Measurements from ENCODE around the gene MLYCD.

The MLYCD gene

DNA sequence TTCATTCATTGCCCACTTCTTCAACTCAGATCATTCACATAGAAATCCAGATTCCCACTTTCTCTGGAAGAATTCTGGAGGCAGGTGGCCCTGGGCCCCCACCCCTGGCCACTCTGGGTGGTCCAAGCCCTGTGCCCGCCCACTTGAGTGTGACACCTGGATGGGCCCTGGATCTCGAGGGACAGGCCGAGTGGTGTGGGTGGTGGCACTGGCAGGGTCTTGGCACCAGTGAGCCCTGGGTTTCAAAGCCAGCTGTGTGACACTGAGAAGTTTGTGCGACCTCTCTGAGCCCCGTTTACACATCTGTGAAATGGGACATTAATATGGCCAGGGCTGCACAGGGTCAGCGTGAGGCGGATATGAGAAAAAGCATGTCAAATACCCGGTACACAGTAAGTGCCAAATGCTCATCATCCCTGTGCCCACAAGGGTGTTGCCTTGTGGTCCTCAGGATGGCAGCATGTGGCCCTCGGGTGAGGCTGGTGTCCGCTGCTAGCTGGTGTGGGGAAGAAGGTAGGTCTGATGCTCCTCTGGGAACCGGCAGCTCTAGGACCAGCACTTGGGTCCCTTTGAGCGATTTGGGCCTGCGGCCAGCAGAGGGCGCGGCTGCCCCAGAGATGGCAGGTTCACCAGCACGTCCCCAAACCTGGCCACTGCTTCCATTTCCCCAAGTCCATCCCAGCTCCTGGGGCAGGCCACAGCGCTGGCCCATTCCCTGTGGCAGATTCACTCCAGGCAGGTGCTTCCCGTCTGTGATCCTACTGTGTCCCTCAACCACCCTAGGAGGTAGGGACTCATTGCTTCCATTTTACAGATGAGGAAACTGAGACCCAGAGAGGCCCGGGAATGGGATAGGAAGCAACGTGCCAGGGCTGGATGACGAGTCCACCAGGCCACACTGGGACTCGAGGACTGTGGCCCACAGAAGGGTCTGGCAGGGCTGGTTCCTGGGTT lies 57.7 kb downstream of the MLYCD start:
- TF ChIP-seq, protein P1, sequence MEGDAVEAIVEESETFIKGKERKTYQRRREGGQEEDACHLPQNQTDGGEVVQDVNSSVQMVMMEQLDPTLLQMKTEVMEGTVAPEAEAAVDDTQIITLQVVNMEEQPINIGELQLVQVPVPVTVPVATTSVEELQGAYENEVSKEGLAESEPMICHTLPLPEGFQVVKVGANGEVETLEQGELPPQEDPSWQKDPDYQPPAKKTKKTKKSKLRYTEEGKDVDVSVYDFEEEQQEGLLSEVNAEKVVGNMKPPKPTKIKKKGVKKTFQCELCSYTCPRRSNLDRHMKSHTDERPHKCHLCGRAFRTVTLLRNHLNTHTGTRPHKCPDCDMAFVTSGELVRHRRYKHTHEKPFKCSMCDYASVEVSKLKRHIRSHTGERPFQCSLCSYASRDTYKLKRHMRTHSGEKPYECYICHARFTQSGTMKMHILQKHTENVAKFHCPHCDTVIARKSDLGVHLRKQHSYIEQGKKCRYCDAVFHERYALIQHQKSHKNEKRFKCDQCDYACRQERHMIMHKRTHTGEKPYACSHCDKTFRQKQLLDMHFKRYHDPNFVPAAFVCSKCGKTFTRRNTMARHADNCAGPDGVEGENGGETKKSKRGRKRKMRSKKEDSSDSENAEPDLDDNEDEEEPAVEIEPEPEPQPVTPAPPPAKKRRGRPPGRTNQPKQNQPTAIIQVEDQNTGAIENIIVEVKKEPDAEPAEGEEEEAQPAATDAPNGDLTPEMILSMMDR (IDR thresholded peaks at IDR 0.05; ENCODE audit: insufficient read depth, low read depth, low read length, missing control alignments) = peak; percentile 97
- peak; percentile 84 for DNase-seq (ENCODE audit: low read depth)
- no peak overlapping the region for H3K4me3 ChIP-seq (ENCODE audit: low read depth, low read length)

DNA sequence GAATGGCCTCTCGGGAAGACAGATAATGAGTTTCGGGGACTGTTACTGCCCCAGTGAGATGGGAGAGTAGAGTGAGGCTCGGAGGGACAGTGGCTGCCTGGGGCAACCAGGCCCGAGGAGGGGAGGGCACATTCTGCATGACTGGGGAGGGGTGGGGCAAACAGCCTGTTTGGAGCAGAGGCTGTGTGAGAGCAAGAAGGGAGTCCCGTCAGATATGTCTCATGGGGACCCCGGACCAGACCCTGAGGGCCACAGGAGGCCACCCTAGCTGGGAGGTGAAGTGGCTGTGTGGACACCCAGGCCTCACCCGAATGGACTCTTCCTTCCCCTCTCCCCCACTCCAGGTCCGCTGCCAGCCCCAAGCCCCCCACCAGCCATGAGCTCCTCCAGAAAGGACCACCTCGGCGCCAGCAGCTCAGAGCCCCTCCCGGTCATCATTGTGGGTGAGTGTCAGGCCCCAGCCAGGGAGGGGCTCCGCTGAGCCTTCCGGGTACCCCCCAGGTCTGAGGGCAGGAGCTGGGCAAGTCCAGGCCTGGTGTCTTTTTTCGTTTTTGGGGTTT lies 58.5 kb downstream of the MLYCD start:
- TF ChIP-seq, protein P1 (IDR thresholded peaks at IDR 0.05; ENCODE audit: insufficient read depth, low read depth, low read length, missing control alignments) = no peak
- DNase-seq (ENCODE audit: low read depth) = no peak
- no peak overlapping the region for H3K4me3 ChIP-seq (ENCODE audit: low read depth, low read length)

DNA sequence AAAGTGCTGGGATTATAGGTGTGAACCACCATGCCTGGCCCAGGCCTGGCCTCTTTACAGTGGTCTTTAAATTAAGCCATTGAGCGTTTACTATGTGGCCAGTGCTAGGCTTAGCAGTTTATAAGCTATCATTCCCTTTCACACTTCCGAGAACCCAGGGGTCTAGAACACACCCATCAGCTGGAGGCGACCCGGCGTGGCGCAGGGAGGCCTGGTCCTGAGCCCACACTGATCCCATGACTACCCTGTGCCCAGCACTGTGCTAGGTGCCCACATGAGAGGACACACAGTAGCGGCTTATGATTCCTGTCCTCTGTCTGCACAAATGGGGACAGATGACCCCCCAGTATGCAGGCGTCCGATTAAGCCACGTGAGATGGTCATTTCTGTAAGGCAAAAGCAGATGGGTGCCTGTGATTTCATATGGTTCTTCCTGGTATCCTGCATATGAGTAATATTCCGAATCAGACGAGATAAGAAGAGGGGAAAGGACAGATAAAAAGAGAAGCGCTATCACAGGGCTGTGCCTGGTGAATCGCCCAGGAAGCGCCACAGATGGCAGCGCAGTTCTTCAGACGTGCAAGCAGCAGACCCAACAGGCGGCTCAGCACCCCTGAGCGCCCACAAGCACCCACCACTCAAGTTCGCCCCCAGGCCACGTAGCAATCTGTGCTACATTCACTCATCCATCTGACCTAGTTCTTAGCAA lies 59.4 kb downstream of the MLYCD start:
- no peak for DNase-seq (ENCODE audit: low read depth)
- no peak overlapping the region for H3K4me3 ChIP-seq (ENCODE audit: low read depth, low read length)
- TF ChIP-seq, protein P1 (IDR thresholded peaks at IDR 0.05; ENCODE audit: insufficient read depth, low read depth, low read length, missing control alignments) = no peak

DNA sequence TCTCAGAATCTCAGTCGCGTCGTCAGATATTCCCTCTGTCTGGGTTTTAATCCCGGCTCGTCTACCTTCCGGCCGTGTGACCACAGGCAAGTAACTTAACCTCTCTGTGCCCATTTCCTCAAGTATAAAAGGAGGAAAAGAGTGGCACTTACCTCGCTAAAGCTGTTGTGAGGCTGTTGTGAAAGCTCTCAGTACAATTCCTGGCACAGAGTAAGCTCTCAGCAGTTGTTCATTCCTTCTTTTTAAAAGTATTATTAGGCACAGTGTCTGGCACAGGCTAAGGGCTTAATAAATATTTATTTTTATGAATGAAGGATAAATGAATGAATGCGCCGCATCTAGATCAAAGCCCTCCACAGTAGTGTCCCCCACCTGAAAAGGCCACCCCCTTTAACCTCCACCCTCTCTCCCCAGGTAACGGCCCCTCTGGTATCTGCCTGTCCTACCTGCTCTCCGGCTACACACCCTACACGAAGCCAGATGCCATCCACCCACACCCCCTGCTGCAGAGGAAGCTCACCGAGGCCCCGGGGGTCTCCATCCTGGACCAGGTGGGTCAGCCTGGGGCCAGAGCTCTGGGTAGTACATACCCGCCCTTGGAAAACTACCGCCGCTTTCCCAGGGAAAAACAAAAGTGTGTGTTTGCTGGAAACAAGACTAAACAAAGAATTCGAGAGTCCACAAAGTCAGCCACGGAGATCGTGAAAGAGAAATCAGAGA lies 60.1 kb downstream of the MLYCD start:
- no peak overlapping the region for H3K4me3 ChIP-seq (ENCODE audit: low read depth, low read length)
- no peak for DNase-seq (ENCODE audit: low read depth)
- TF ChIP-seq, protein P1 (IDR thresholded peaks at IDR 0.05; ENCODE audit: insufficient read depth, low read depth, low read length, missing control alignments) = no peak

DNA sequence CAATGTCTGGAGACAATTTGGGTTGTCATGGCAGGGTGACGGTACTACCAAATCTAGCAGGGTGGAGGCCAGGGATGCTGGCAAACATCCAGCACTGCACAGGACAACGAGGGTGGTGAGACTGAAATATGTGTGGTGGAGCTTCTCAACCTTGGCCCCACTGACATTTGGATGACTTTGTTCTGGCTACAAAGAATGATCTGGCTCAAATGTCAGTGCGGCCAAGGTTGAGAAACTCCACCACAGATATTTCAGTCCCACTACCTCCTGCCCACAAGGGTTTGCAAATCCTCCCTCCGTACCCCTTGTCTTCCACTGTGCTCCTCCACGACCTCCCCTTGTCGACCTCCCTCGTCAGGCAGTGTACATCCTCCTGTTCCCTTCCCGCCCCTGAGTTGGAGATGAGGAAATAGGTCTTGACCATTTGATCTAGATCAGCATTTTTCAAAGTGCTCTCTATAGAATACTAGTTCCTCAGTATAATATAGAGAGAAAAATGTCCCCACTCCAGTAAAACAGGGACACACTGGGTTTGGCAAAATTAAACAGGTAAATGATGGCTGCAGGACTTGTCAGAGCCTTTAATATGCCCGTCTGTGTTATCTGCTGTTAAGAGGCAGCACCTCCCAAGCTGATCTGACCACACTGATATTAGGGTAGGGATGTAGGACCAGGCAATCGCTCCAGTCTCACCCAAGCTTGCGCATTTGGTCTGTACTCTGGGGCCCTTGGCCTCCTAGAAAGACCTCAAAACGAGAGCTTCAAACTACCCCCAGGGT lies 60.9 kb downstream of the MLYCD start:
- DNase-seq (ENCODE audit: low read depth) = no peak

More for the DNA sequence above, 60.9 kb downstream of the MLYCD start:
- H3K4me3 ChIP-seq (ENCODE audit: low read depth, low read length) = no peak overlapping the region
- TF ChIP-seq, protein P1 (IDR thresholded peaks at IDR 0.05; ENCODE audit: insufficient read depth, low read depth, low read length, missing control alignments) = no peak

Measured in GM12865 (cell line).